H1 (cell line): ENCODE measurements around the gene SMYD3. TPM values are rescaled to one million over a fixed set of nuclear protein-coding genes. Genes with fewer than 3 reads are reported as not detected.
"Not testable (repeated sequence)": the region's sequence is repeated elsewhere in the genome, so short reads cannot be mapped to it uniquely, and the experiment has no call there.

Experiments used
- CTCF ChIA-PET: fragments of 300-600 bp; sonication (Branson Sonifier 250); formaldehyde crosslinking; loops from one replicate; lab custom pipeline; 2021; ENCODE audit not compliant: partially characterized antibody; lab: Charles Lee
- POLR2A ChIA-PET: fragments of 300-600 bp; sonication (Branson Sonifier 250); formaldehyde crosslinking; loops from one replicate; lab custom pipeline; 2021; ENCODE audit warnings: inconsistent platforms; ENCODE audit not compliant: partially characterized antibody; lab: Charles Lee
- DNase-seq, 2 experiments: peaks; one replicate each; pipeline versions ENCODE4 v3.0.0 to v3.0.0-alpha.2; 2010 to 2022; ENCODE audit warnings: low spot score in 2 of 2, low read depth in 1 of 2, mixed read lengths in 1 of 2
- FAIRE-seq: peaks from 2 replicates; lab custom pipeline; 2011; peaks lifted over from hg19 to GRCh38; lab: Jason Lieb, UNC
- H2AFZ ChIP-seq: 2 replicates; pipeline ENCODE4 v1.8.1; 2012; ENCODE audit warnings: low read length, inconsistent platforms
- H2AK5ac ChIP-seq: 2 replicates; pipeline ENCODE4 v1.6.1; 2013; ENCODE audit warnings: low read depth, low read length
- H2BK120ac ChIP-seq: replicated peaks from 2 replicates; pipeline ENCODE3; 2013; ENCODE audit warnings: low read depth, low read length, inconsistent platforms
- H2BK12ac ChIP-seq: 2 replicates; pipeline ENCODE4 v1.6.1; 2013; ENCODE audit warnings: low read depth, low read length
- H2BK15ac ChIP-seq: 2 replicates; pipeline ENCODE4 v1.6.1; 2013; ENCODE audit warnings: low read length
- H2BK20ac ChIP-seq: 2 replicates; pipeline ENCODE4 v1.6.1; 2013; ENCODE audit warnings: low read length
- H2BK5ac ChIP-seq: 2 replicates; pipeline ENCODE4 v1.6.1; 2013; ENCODE audit warnings: low read depth, low read length
- H3K14ac ChIP-seq: 2 replicates; pipeline ENCODE4 v1.6.1; 2013; ENCODE audit warnings: inconsistent platforms; ENCODE audit not compliant: insufficient read length
- H3K18ac ChIP-seq: 2 replicates; pipeline ENCODE4 v1.6.1; 2013; ENCODE audit warnings: low read length; ENCODE audit errors: extremely low read depth
- H3K23ac ChIP-seq: 2 replicates; pipeline ENCODE4 v1.6.1; 2013; ENCODE audit warnings: inconsistent platforms; ENCODE audit not compliant: insufficient read length
- H3K23me2 ChIP-seq: 2 replicates; pipeline ENCODE4 v1.6.1; 2013; ENCODE audit warnings: low read depth, low read length
- H3K27ac ChIP-seq: 2 replicates; pipeline ENCODE4 v1.6.1; 2011; ENCODE audit warnings: low read depth, low read length, inconsistent platforms
- H3K27me3 ChIP-seq, 4 experiments: replicated peaks in 1 of 4; 1 replicate in 1 of 4; 2 replicates in 3 of 4; pipeline versions ENCODE4 v1.6.1 to v1.8.1; 2011 to 2013; ENCODE audit warnings: low read length in 3 of 4, mild to moderate bottlenecking in 3 of 4, inconsistent platforms in 2 of 4, mixed read lengths in 2 of 4, moderate library complexity in 1 of 4; ENCODE audit not compliant: control insufficient read depth in 3 of 4, insufficient read depth in 3 of 4; ENCODE audit errors: extremely low read depth in 1 of 4
- H3K36me3 ChIP-seq, 4 experiments: 2 replicates each; pipeline versions ENCODE4 v1.6.1 to v1.8.1; 2011 to 2013; ENCODE audit warnings: mild to moderate bottlenecking in 4 of 4, low read length in 3 of 4, moderate library complexity in 2 of 4, control low read depth in 1 of 4, inconsistent platforms in 1 of 4; ENCODE audit not compliant: insufficient read depth in 4 of 4, control insufficient read depth in 2 of 4
- H3K4ac ChIP-seq: replicated peaks from 2 replicates; pipeline ENCODE3; 2013; ENCODE audit warnings: low read length, low read depth, mixed read lengths, inconsistent platforms; ENCODE audit not compliant: insufficient read length
- H3K4me1 ChIP-seq, 4 experiments: replicated peaks in 1 of 4; 1 replicate in 1 of 4; 2 replicates in 3 of 4; pipeline versions ENCODE4 v1.6.1 to v1.8.1; 2011 to 2013; ENCODE audit warnings: low read length in 3 of 4, inconsistent platforms in 2 of 4, mixed read lengths in 1 of 4; ENCODE audit not compliant: insufficient read depth in 4 of 4, control insufficient read depth in 3 of 4
- H3K4me2 ChIP-seq, 2 experiments: 2 replicates each; pipeline versions ENCODE4 v1.6.1 to v1.8.1; 2011 to 2013; ENCODE audit warnings: low read depth in 2 of 2, low read length in 2 of 2, control low read depth in 1 of 2, inconsistent platforms in 1 of 2, mild to moderate bottlenecking in 1 of 2; ENCODE audit not compliant: insufficient read depth in 1 of 2
- H3K4me3 ChIP-seq, 4 experiments: fragments of 200-600, 300-600 bp in 1 of 4; sonication (generic), shearing (Covaris generic), sonication (Bioruptor Twin) in 1 of 4; 2 replicates each; pipeline versions ENCODE4 v1.5.1 to v1.8.1; 2011 to 2016; ENCODE audit warnings: low read length in 4 of 4, low read depth in 3 of 4, control low read depth in 2 of 4, inconsistent platforms in 2 of 4, mild to moderate bottlenecking in 2 of 4, mixed read lengths in 1 of 4, moderate library complexity in 1 of 4; ENCODE audit not compliant: insufficient read depth in 2 of 4; ENCODE audit errors: extremely low read depth in 1 of 4
- H3K56ac ChIP-seq: replicated peaks from 2 replicates; pipeline ENCODE3; 2013; ENCODE audit warnings: low read depth, mild to moderate bottlenecking, mixed read lengths, low read length, inconsistent platforms; ENCODE audit not compliant: insufficient read length
- H3K79me1 ChIP-seq: 2 replicates; pipeline ENCODE4 v1.6.1; 2013; ENCODE audit warnings: low read depth, low read length, control low read depth
- H3K79me2 ChIP-seq, 2 experiments: 2 replicates each; pipeline versions ENCODE4 v1.6.1 to v1.8.1; 2012 to 2013; ENCODE audit warnings: low read length in 2 of 2, mild to moderate bottlenecking in 2 of 2, inconsistent platforms in 1 of 2; ENCODE audit not compliant: insufficient read depth in 2 of 2, control insufficient read depth in 1 of 2
- H3K9ac ChIP-seq, 4 experiments: replicated peaks in 1 of 4; 1 replicate in 1 of 4; 2 replicates in 3 of 4; pipeline versions ENCODE4 v1.6.1 to v1.8.1; 2011 to 2013; ENCODE audit warnings: low read depth in 3 of 4, low read length in 3 of 4, control low read depth in 2 of 4, mild to moderate bottlenecking in 2 of 4, moderate library complexity in 2 of 4, inconsistent platforms in 1 of 4; ENCODE audit errors: extremely low read depth in 1 of 4
- H3K9me3 ChIP-seq, 2 experiments: 2 replicates each; pipeline versions ENCODE4 v1.6.1 to v1.8.1; 2012 to 2013; ENCODE audit warnings: mild to moderate bottlenecking in 2 of 2, moderate library complexity in 2 of 2, control low read depth in 1 of 2, inconsistent platforms in 1 of 2, low read depth in 1 of 2, low read length in 1 of 2, mixed read lengths in 1 of 2; ENCODE audit not compliant: insufficient read depth in 2 of 2
- H4K20me1 ChIP-seq, 2 experiments: replicated peaks in 1 of 2; 2 replicates each; pipeline versions ENCODE3 to v1.8.1; 2011 to 2013; ENCODE audit warnings: inconsistent platforms in 2 of 2, low read length in 2 of 2, mild to moderate bottlenecking in 1 of 2; ENCODE audit not compliant: insufficient read depth in 2 of 2, control insufficient read depth in 1 of 2
- H4K5ac ChIP-seq: 2 replicates; pipeline ENCODE4 v1.6.1; 2013; ENCODE audit warnings: low read length, low read depth, mixed read lengths, inconsistent platforms; ENCODE audit not compliant: insufficient read length
- H4K8ac ChIP-seq: 2 replicates; pipeline ENCODE4 v1.8.0; 2013; ENCODE audit warnings: mild to moderate bottlenecking, moderate library complexity, low read length, inconsistent platforms; ENCODE audit not compliant: insufficient read depth; ENCODE audit errors: extremely low read depth
- H4K91ac ChIP-seq: replicated peaks from 2 replicates; pipeline ENCODE3; 2013; ENCODE audit warnings: low read length, mixed read lengths, inconsistent platforms; ENCODE audit not compliant: insufficient read length
- WGBS, 2 experiments: shearing (Covaris generic) in 1 of 2; methylation state at CpG; one replicate each; pipeline versions ENCODE4 v1.1.6 to v1.1.7; 2013 to 2015; ENCODE audit warnings: low lambda C conversion rate in 2 of 2, mixed read lengths in 2 of 2, inconsistent platforms in 1 of 2, low coverage in 1 of 2, missing lambda C conversion rate in 1 of 2; ENCODE audit not compliant: insufficient replicate concordance in 2 of 2, insufficient coverage in 1 of 2, insufficient read length in 1 of 2; ENCODE audit errors: extremely low coverage in 1 of 2, missing lambda C conversion rate in 1 of 2; 5-methylcytosine and 5-hydroxymethylcytosine counted together
- polyA plus RNA-seq, 7 experiments: library from polyadenylated mRNA; depleted of rRNA in 3 of 7; stranded (reverse) in 5 of 7; unstranded in 2 of 7; fragments of >200 nt in 5 of 7; fragments of 200-250 nt in 2 of 7; gene quantifications; 1 replicate in 5 of 7; 2 replicates in 1 of 7; 4 replicates in 1 of 7; pipeline versions ENCODE4 v1.2.1 to v1.2.3, GENCODE V29; 2011 to 2013; ENCODE audit warnings: missing spikeins in 2 of 7, mixed read lengths in 2 of 7
- total RNA-seq: library from RNA; stranded (reverse); fragmentation: NEBNext Ultra II Directional; extraction: Animal tissue kit (Norgen Biotek cat#: 25700); gene quantifications from 2 replicates; pipeline ENCODE4 v1.2.1, GENCODE V29; 2021

Gene SMYD3
- total and polyA plus RNA-seq, 2 of the 8 experiments (the other 6 are each of a cell fraction or from before 2014, with no cell fraction given): 17.3 to 25.4 TPM

GRCh38 chr1:246071981-246072380 lies 435.1 kb downstream of the SMYD3 start:
- H2BK120ac ChIP-seq, H3K27me3 ChIP-seq, H4K20me1 ChIP-seq, H2BK15ac ChIP-seq, H4K8ac ChIP-seq, H3K14ac ChIP-seq, H3K18ac ChIP-seq, H3K4me2 ChIP-seq, H3K79me2 ChIP-seq, H3K27ac ChIP-seq, H3K9me3 ChIP-seq, H3K79me1 ChIP-seq, H3K4ac ChIP-seq, H2BK20ac ChIP-seq, H3K56ac ChIP-seq, H3K23ac ChIP-seq, H2BK5ac ChIP-seq, FAIRE-seq, H3K9ac ChIP-seq, POLR2A ChIA-PET, H4K5ac ChIP-seq, H3K23me2 ChIP-seq, H4K91ac ChIP-seq, DNase-seq, CTCF ChIA-PET, H3K4me3 ChIP-seq, H3K36me3 ChIP-seq, H2AFZ ChIP-seq: not testable (repeated sequence)
- Histone ChIP-seq H3K4me1 (peaks cover 5 to 15% (median 9%) of the 10 kb centered on the region in 4 experiments; a peak in 6 of 7 replicates), H2AK5ac (0 out of 2 replicates have a peak overlapping the region, but pooled peaks have one; percentile 76), H2BK12ac (0 out of 2 replicates have a peak overlapping the region, but pooled peaks have one; percentile 51)
- WGBS, 2 experiments: 60% methylated on average over 11 of the region's 15 CpGs; no CpG with 5 or more reads in 1 of the 2 experiments

GRCh38 chr1:246071561-246071960 lies 435.5 kb downstream of the SMYD3 start:
- H3K18ac ChIP-seq, CTCF ChIA-PET, H2BK12ac ChIP-seq, POLR2A ChIA-PET, DNase-seq, H4K8ac ChIP-seq, H2AK5ac ChIP-seq, H4K91ac ChIP-seq, H2BK120ac ChIP-seq, H3K56ac ChIP-seq, H3K27ac ChIP-seq, H3K79me2 ChIP-seq, H3K23ac ChIP-seq, H2BK15ac ChIP-seq, H3K27me3 ChIP-seq, H2BK20ac ChIP-seq, H3K23me2 ChIP-seq, H3K79me1 ChIP-seq, H3K14ac ChIP-seq, FAIRE-seq, H3K4ac ChIP-seq, H4K20me1 ChIP-seq, H3K36me3 ChIP-seq, H3K4me2 ChIP-seq, H3K9ac ChIP-seq, H3K4me3 ChIP-seq, H4K5ac ChIP-seq, H2BK5ac ChIP-seq, H3K9me3 ChIP-seq, H2AFZ ChIP-seq: not testable (repeated sequence)
- WGBS, 2 experiments: 61% methylated on average over 10 of the region's 11 CpGs; no CpG with 5 or more reads in 1 of the 2 experiments
- H3K4me1 ChIP-seq: peaks cover 3 to 16% (median 10%) of the 10 kb centered on the region in 4 experiments; a peak in 6 of 7 replicates
